ENCODE results near the gene PTPRN2. TPM values are rescaled to one million over a fixed set of nuclear protein-coding genes. Genes with fewer than 3 reads are reported as not detected.

Gene PTPRN2
- total and polyA plus RNA-seq, 2 of the 8 experiments (the other 6 are each of a cell fraction or from before 2014, with no cell fraction given), result 2.6 to 4.5 TPM

- Histone ChIP-seq H2AK5ac (ENCODE audit: low read depth, low read length) (no peak overlapping the region), H3K4ac (replicated peaks; ENCODE audit: insufficient read length, low read depth, low read length) (no peak overlapping the region), H4K91ac (replicated peaks; ENCODE audit: insufficient read length, low read length) (no peak overlapping the region), H2AFZ (ENCODE audit: low read length) (no peak overlapping the region), H3K18ac (ENCODE audit: extremely low read depth, low read length) (no peak overlapping the region), H3K23ac (ENCODE audit: insufficient read length) (no peak overlapping the region), H4K5ac (ENCODE audit: insufficient read length, low read depth, low read length) (no peak overlapping the region), H2BK20ac (ENCODE audit: low read length) (no peak overlapping the region), H3K27ac (ENCODE audit: low read depth, low read length) (no peak overlapping the region), H3K56ac (replicated peaks; ENCODE audit: insufficient read length, low read depth, low read length) (no peak overlapping the region), H2BK120ac (replicated peaks; ENCODE audit: low read depth, low read length) (no peak overlapping the region), H2BK12ac (ENCODE audit: low read depth, low read length) (no peak overlapping the region), H3K23me2 (ENCODE audit: low read depth, low read length) (no peaks in the 10 kb centered on the region), H2BK15ac (ENCODE audit: low read length) (no peak overlapping the region), H3K4me2 (ENCODE audit: insufficient read depth in 1 of 2, low read depth in 2 of 2, low read length in 2 of 2) (no peak overlapping the region), H4K8ac (ENCODE audit: extremely low read depth, insufficient read depth, low read length) (no peak overlapping the region), H3K27me3 (replicated peaks in 1 of 4; ENCODE audit: control insufficient read depth in 3 of 4, extremely low read depth in 1 of 4, insufficient read depth in 3 of 4, low read length in 3 of 4) (no peaks in the 10 kb centered on the region), H3K4me3 (ENCODE audit: extremely low read depth in 1 of 4, insufficient read depth in 2 of 4, low read depth in 3 of 4, low read length in 4 of 4) (no peak overlapping the region), H3K9me3 (ENCODE audit: insufficient read depth in 2 of 2, low read depth in 1 of 2, low read length in 1 of 2) (peaks cover 9 to 23% of the 10 kb centered on the region in 2 experiments; a peak in 3 of 4 replicates), H3K14ac (ENCODE audit: insufficient read length) (no peak overlapping the region), H4K20me1 (replicated peaks in 1 of 2; ENCODE audit: control insufficient read depth in 1 of 2, insufficient read depth in 2 of 2, low read length in 2 of 2) (no peaks in the 10 kb centered on the region), H3K79me1 (ENCODE audit: low read depth, low read length) (no peaks in the 10 kb centered on the region), H3K36me3 (ENCODE audit: control insufficient read depth in 2 of 4, insufficient read depth in 4 of 4, low read length in 3 of 4) (no peaks in the 10 kb centered on the region), H3K4me1 (replicated peaks in 1 of 4; ENCODE audit: control insufficient read depth in 3 of 4, insufficient read depth in 4 of 4, low read length in 3 of 4) (no peaks in the 10 kb centered on the region), H3K9ac (replicated peaks in 1 of 4; ENCODE audit: extremely low read depth in 1 of 4, low read depth in 3 of 4, low read length in 3 of 4) (no peak overlapping the region), H3K79me2 (ENCODE audit: control insufficient read depth in 1 of 2, insufficient read depth in 2 of 2, low read length in 2 of 2) (no peaks in the 10 kb centered on the region), H2BK5ac (ENCODE audit: low read depth, low read length) (no peak overlapping the region)
- POLR2A ChIA-PET (ENCODE audit: partially characterized antibody), result no interaction called here
- DNase-seq (ENCODE audit: low read depth in 1 of 2, low spot score in 2 of 2) (no peak), FAIRE-seq (no peak)
- WGBS, 2 experiments (ENCODE audit: extremely low coverage in 1 of 2, insufficient coverage in 1 of 2, insufficient read length in 1 of 2, insufficient replicate concordance in 2 of 2, low coverage in 1 of 2, low lambda C conversion rate in 2 of 2, missing lambda C conversion rate in 1 of 2), result 92% methylated on average over 21 of the region's 23 CpGs; no CpG with 5 or more reads in 1 of the 2 experiments
- CTCF ChIA-PET (ENCODE audit: partially characterized antibody), result no interaction called here
- TF ChIP-seq MAX (IDR thresholded peaks at IDR 0.05), result no peak
- no peak for TF ChIP-seq CBX5 (IDR thresholded peaks at IDR 0.05; ENCODE audit: low read depth, low read length)
- no peak for TF ChIP-seq SP2 (IDR thresholded peaks at IDR 0.05; ENCODE audit: low read length)
- TF ChIP-seq CTBP2 (IDR thresholded peaks at IDR 0.05; ENCODE audit: borderline replicate concordance, insufficient read depth, insufficient read length, low read length), result no peak
- TF ChIP-seq RFX5 (IDR thresholded peaks at IDR 0.05; ENCODE audit: borderline replicate concordance, low read depth, low read length), result no peak
- TF ChIP-seq CBX8 (IDR thresholded peaks at IDR 0.05; ENCODE audit: borderline replicate concordance, low read depth, low read length), result no peak
- no peak for TF ChIP-seq TBP (IDR thresholded peaks at IDR 0.05; ENCODE audit: low read depth, low read length)
- TF ChIP-seq TAF7 (optimal IDR thresholded peaks at IDR 0.05; ENCODE audit: borderline replicate concordance, low read depth, low read length), result no peak
- no peak for TF ChIP-seq HDAC6 (IDR thresholded peaks at IDR 0.05; ENCODE audit: low read depth, low read length)
Observed at GRCh38 chr7:157916946-157917640, 670.5 kb downstream of the PTPRN2 start.

Measured in H1 (cell line).